Loucy (cell line): ENCODE data around the gene OR51B5.
"Not testable (repeated sequence)": the region's sequence is repeated elsewhere in the genome, so short reads cannot be mapped to it uniquely, and the experiment has no call there.

Experiments
- H2AFZ ChIP-seq: fragments of 200-600 bp; sonication (generic); 2 replicates; pipeline ENCODE4 v1.6.0; 2016; ENCODE audit warnings: antibody characterized with exemption, mild to moderate bottlenecking, low read length, moderate library complexity
- H3F3A ChIP-seq: fragments of 200-600 bp; 2 replicates; pipeline ENCODE4 v1.6.0; 2016; ENCODE audit warnings: antibody characterized with exemption, low read depth, mild to moderate bottlenecking
- H3K27me3 ChIP-seq: fragments of 200-600 bp; sonication (generic); 2 replicates; pipeline ENCODE4 v1.6.1; 2014; ENCODE audit warnings: low read length, mild to moderate bottlenecking; ENCODE audit not compliant: insufficient read depth, poor library complexity, severe bottlenecking
- H3K36me3 ChIP-seq: fragments of 200-600 bp; sonication (generic); 2 replicates; pipeline ENCODE4 v1.6.1; 2016; ENCODE audit warnings: low read length; ENCODE audit not compliant: insufficient read depth
- H3K4me1 ChIP-seq: fragments of 200-600 bp; sonication (generic); 2 replicates; pipeline ENCODE4 v1.5.1; 2014; ENCODE audit warnings: low read length, mild to moderate bottlenecking; ENCODE audit not compliant: insufficient read depth, poor library complexity, severe bottlenecking
- H3K4me2 ChIP-seq: fragments of 200-600 bp; sonication (generic); 2 replicates; pipeline ENCODE4 v1.6.0; 2014; ENCODE audit warnings: antibody characterized with exemption, low read length, low read depth, mild to moderate bottlenecking; ENCODE audit not compliant: poor library complexity, severe bottlenecking
- H3K4me3 ChIP-seq: fragments of 200-600 bp; sonication (generic); 2 replicates; pipeline ENCODE4 v1.5.1; 2014; ENCODE audit warnings: low read length, mild to moderate bottlenecking, mixed read lengths; ENCODE audit not compliant: poor library complexity, severe bottlenecking
- H3K79me2 ChIP-seq: fragments of 200-600 bp; sonication (generic); 2 replicates; pipeline ENCODE4 v1.6.1; 2014; ENCODE audit warnings: low read length; ENCODE audit not compliant: insufficient read depth
- H3K9ac ChIP-seq: fragments of 200-600 bp; sonication (generic); 2 replicates; pipeline ENCODE4 v1.6.0; 2014; ENCODE audit warnings: mild to moderate bottlenecking, low read depth, low read length, moderate library complexity; ENCODE audit not compliant: poor library complexity, severe bottlenecking
- H3K9me2 ChIP-seq: fragments of 200-600 bp; sonication (generic); replicated peaks from 2 replicates; pipeline ENCODE4 v1.6.1; 2016; ENCODE audit warnings: low read depth, low read length, mixed read lengths
- H3K9me3 ChIP-seq: fragments of 200-600 bp; sonication (generic); 2 replicates; pipeline ENCODE4 v1.6.1; 2014; ENCODE audit warnings: mild to moderate bottlenecking, antibody characterized with exemption, low read length, low read depth; ENCODE audit not compliant: insufficient read depth
- H4K20me1 ChIP-seq: fragments of 200-600 bp; sonication (generic); 2 replicates; pipeline ENCODE4 v1.6.0; 2014; ENCODE audit warnings: antibody characterized with exemption, low read length, mild to moderate bottlenecking; ENCODE audit not compliant: insufficient read depth, poor library complexity, severe bottlenecking
- CTCF ChIP-seq: fragments of 200-600 bp; sonication (generic); conservative IDR thresholded peaks from 2 replicates; pipeline ENCODE4 v1.5.1; 2014; ENCODE audit warnings: mild to moderate bottlenecking, antibody characterized with exemption, low read length
- EZH2phosphoT487 ChIP-seq: fragments of 200-600 bp; IDR thresholded peaks from 2 replicates; pipeline ENCODE4 v1.6.1; 2018; ENCODE audit warnings: antibody characterized with exemption, mild to moderate bottlenecking, moderate library complexity, borderline replicate concordance

The OR51B5 gene

GRCh38 chr11:5335170-5335569 is 8.2 kb downstream of the OR51B5 start:
- Histone ChIP-seq H3K9ac (no peak overlapping the region), H3K36me3 (no peaks in the 10 kb centered on the region), H3K79me2 (no peaks in the 10 kb centered on the region), H3K27me3 (no peaks in the 10 kb centered on the region), H3K4me3 (no peak overlapping the region), H3K9me3 (no peaks in the 10 kb centered on the region), H3K4me1 (no peaks in the 10 kb centered on the region), H2AFZ (no peak overlapping the region), H3K4me2 (no peak overlapping the region), H4K20me1 (no peaks in the 10 kb centered on the region), H3K9me2 (no peaks in the 10 kb centered on the region), H3F3A (no peaks in the 10 kb centered on the region)
- TF ChIP-seq CTCF = no peak
- no peak for TF ChIP-seq EZH2phosphoT487

- Histone ChIP-seq H3K9me2 (no peaks in the 10 kb centered on the region), H3K36me3 (no peaks in the 10 kb centered on the region), H2AFZ (no peak within 1 kb of the TSS), H3K4me3 (no peak within 1 kb of the TSS), H3K9ac (no peak within 1 kb of the TSS), H3K27me3 (no peaks in the 10 kb centered on the region), H3F3A (no peaks in the 10 kb centered on the region), H3K79me2 (no peaks in the 10 kb centered on the region), H4K20me1 (no peaks in the 10 kb centered on the region), H3K4me2 (no peak within 1 kb of the TSS), H3K9me3 (no peaks in the 10 kb centered on the region), H3K4me1 (no peaks in the 10 kb centered on the region)
- TF ChIP-seq CTCF = no peak
- no peak for TF ChIP-seq EZH2phosphoT487
Observed at GRCh38 chr11:5324197-5324596, 19.1 kb downstream of the OR51B5 start, which contains the start of gene OR51B2. Gene OR51B2, minus strand, starts transcription at chr11:5324297. Its CDS starts 0 bp downstream, at chr11:5324297.

GRCh38 chr11:5317292-5317691 is 26.0 kb downstream of the OR51B5 start:
- TF ChIP-seq CTCF (no peak), EZH2phosphoT487 (no peak)
- H3K9ac ChIP-seq = no peak overlapping the region
- H3K27me3 ChIP-seq = no peaks in the 10 kb centered on the region
- no peak overlapping the region for H2AFZ ChIP-seq
- no peaks in the 10 kb centered on the region for H3K79me2 ChIP-seq
- no peaks in the 10 kb centered on the region for H4K20me1 ChIP-seq
- H3K9me2 ChIP-seq = no peaks in the 10 kb centered on the region
- H3F3A ChIP-seq = no peaks in the 10 kb centered on the region
- no peaks in the 10 kb centered on the region for H3K4me1 ChIP-seq
- H3K9me3 ChIP-seq = no peaks in the 10 kb centered on the region
- H3K4me3 ChIP-seq = no peak overlapping the region
- no peaks in the 10 kb centered on the region for H3K36me3 ChIP-seq
- no peak overlapping the region for H3K4me2 ChIP-seq

GRCh38 chr11:5313326-5314023 is 29.8 kb downstream of the OR51B5 start:
- not testable (repeated sequence) for H3K4me2 ChIP-seq, H3K79me2 ChIP-seq, H3K9ac ChIP-seq, H3K36me3 ChIP-seq, H3K4me1 ChIP-seq, H4K20me1 ChIP-seq, H3K9me2 ChIP-seq, H2AFZ ChIP-seq, H3F3A ChIP-seq, H3K4me3 ChIP-seq, H3K9me3 ChIP-seq, H3K27me3 ChIP-seq
